ENCODE results near the gene ZDHHC22. TPM values are rescaled to one million over a fixed set of nuclear protein-coding genes. Genes with fewer than 3 reads are reported as not detected.

ZDHHC22 gene
- total and polyA plus RNA-seq, 8 donors = 0.08 to 0.18 TPM; not detected in 6

GRCh38 chr14:77084985-77085384, 56.6 kb downstream of the ZDHHC22 start:
- intact Hi-C loops (cut with DNase I; ENCODE audit: low total_unique reads) = no loop called here
- peaks cover 0 to 10% (median 5%) of the 10 kb centered on the region in 4 donors for H3K4me1 ChIP-seq
- TF ChIP-seq, protein P1, sequence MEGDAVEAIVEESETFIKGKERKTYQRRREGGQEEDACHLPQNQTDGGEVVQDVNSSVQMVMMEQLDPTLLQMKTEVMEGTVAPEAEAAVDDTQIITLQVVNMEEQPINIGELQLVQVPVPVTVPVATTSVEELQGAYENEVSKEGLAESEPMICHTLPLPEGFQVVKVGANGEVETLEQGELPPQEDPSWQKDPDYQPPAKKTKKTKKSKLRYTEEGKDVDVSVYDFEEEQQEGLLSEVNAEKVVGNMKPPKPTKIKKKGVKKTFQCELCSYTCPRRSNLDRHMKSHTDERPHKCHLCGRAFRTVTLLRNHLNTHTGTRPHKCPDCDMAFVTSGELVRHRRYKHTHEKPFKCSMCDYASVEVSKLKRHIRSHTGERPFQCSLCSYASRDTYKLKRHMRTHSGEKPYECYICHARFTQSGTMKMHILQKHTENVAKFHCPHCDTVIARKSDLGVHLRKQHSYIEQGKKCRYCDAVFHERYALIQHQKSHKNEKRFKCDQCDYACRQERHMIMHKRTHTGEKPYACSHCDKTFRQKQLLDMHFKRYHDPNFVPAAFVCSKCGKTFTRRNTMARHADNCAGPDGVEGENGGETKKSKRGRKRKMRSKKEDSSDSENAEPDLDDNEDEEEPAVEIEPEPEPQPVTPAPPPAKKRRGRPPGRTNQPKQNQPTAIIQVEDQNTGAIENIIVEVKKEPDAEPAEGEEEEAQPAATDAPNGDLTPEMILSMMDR (IDR thresholded peaks at IDR 0.05) = no peak
- TF ChIP-seq POLR2AphosphoS5 (IDR thresholded peaks at IDR 0.05) (no peak), EP300 (IDR thresholded peaks at IDR 0.05) (no peak), POLR2A (IDR thresholded peaks at IDR 0.05) (no peak)
- H3K36me3 ChIP-seq = no peaks in the 10 kb centered on the region
- H3K27ac ChIP-seq = no peak overlapping the region
- DNase-seq = no peak
- 54 to 74% (median 69%) methylated on average over 5 of the region's 5 CpGs for WGBS, 5 donors
- no peaks in the 10 kb centered on the region for H3K27me3 ChIP-seq
- no peak overlapping the region for H3K4me3 ChIP-seq
- H3K9me3 ChIP-seq = no peaks in the 10 kb centered on the region

- WGBS, 5 donors = 54 to 80% (median 63%) methylated on average over 3 of the region's 3 CpGs
- TF ChIP-seq POLR2AphosphoS5 (IDR thresholded peaks at IDR 0.05) (no peak), EP300 (IDR thresholded peaks at IDR 0.05) (no peak), POLR2A (IDR thresholded peaks at IDR 0.05) (no peak)
- TF ChIP-seq, protein P1 (IDR thresholded peaks at IDR 0.05) = no peak
- Histone ChIP-seq H3K4me1 (no peaks in the 10 kb centered on the region), H3K4me3 (no peak overlapping the region), H3K9me3 (no peaks in the 10 kb centered on the region), H3K36me3 (no peaks in the 10 kb centered on the region), H3K27ac (no peak overlapping the region), H3K27me3 (no peaks in the 10 kb centered on the region)
- DNase-seq = no peak
- intact Hi-C loops (cut with DNase I; ENCODE audit: low total_unique reads) = no loop called here
These were observed 58.5 kb downstream of the ZDHHC22 start for GRCh38 chr14:77083082-77083481.

GRCh38 chr14:77082356-77082755, 59.2 kb downstream of the ZDHHC22 start:
- WGBS, 5 donors = 79 to 91% (median 85%) methylated on average over 3 of the region's 3 CpGs
- no peaks in the 10 kb centered on the region for H3K4me1 ChIP-seq
- H3K4me3 ChIP-seq = no peak overlapping the region
- H3K36me3 ChIP-seq = no peaks in the 10 kb centered on the region
- intact Hi-C loops (cut with DNase I; ENCODE audit: low total_unique reads) = no loop called here
- TF ChIP-seq POLR2A (IDR thresholded peaks at IDR 0.05) = no peak
- TF ChIP-seq POLR2AphosphoS5 (IDR thresholded peaks at IDR 0.05) = no peak
- TF ChIP-seq, protein P1 (IDR thresholded peaks at IDR 0.05) = no peak
- TF ChIP-seq EP300 (IDR thresholded peaks at IDR 0.05) = no peak
- DNase-seq = no peak
- no peaks in the 10 kb centered on the region for H3K9me3 ChIP-seq
- no peaks in the 10 kb centered on the region for H3K27me3 ChIP-seq
- H3K27ac ChIP-seq = no peak overlapping the region

Other genes with a start within 250 kb of the ZDHHC22 start
- 10 to 100 TPM in 4 of 5 donors, 1 to 10 TPM in 1; 5.3 to 43.6 (median 28.4) TPM for gene IRF2BPL, start 113.1 kb downstream of the ZDHHC22 start, total RNA-seq
- gene IRF2BPL, start 113.1 kb downstream of the ZDHHC22 start, polyA plus RNA-seq = 10 to 100 TPM in 2 of 3 donors, 1 to 10 TPM in 1; 8.5 to 17.7 (median 10.5) TPM
- gene CIPC, start 43.5 kb downstream of the ZDHHC22 start, total RNA-seq = 10 to 100 TPM; 12.7 to 81.1 (median 32.2) TPM
- gene CIPC, start 43.5 kb downstream of the ZDHHC22 start, polyA plus RNA-seq = 10 to 100 TPM in 1 of 3 donors, 1 to 10 TPM in 2; 6.0 to 10.6 (median 6.1) TPM
- 1 to 10 TPM in 2 of 5 donors, under 1 TPM in 2, not detected in 1; 0.14 to 8.8 (median 2.7) TPM for gene TMEM63C, start 40.0 kb upstream of the ZDHHC22 start, total RNA-seq
- gene TMEM63C, start 40.0 kb upstream of the ZDHHC22 start, polyA plus RNA-seq = 1 to 10 TPM in 1 of 3 donors, under 1 TPM in 1, not detected in 1; 0.31 to 2.1 TPM
- 10 to 100 TPM in 1 of 5 donors, 1 to 10 TPM in 2, under 1 TPM in 1, not detected in 1; 0.18 to 47.2 (median 5.6) TPM for gene NGB, start 129.4 kb upstream of the ZDHHC22 start, total RNA-seq
- under 1 TPM in 1 of 3 donors, not detected in 2; 0.53 TPM for gene NGB, start 129.4 kb upstream of the ZDHHC22 start, polyA plus RNA-seq
- gene POMT2, start 179.1 kb upstream of the ZDHHC22 start, total RNA-seq = 10 to 100 TPM in 4 of 5 donors, 1 to 10 TPM in 1; 8.3 to 33.8 (median 17.9) TPM
- 10 to 100 TPM in 1 of 3 donors, 1 to 10 TPM in 2; 7.3 to 12.1 (median 8.3) TPM for gene POMT2, start 179.1 kb upstream of the ZDHHC22 start, polyA plus RNA-seq
- 10 to 100 TPM in 3 of 5 donors, 1 to 10 TPM in 2; 5.8 to 30.9 (median 10.7) TPM for gene GSTZ1, start 179.2 kb upstream of the ZDHHC22 start, total RNA-seq
- 10 to 100 TPM; 25.2 to 39.2 (median 28.6) TPM for gene GSTZ1, start 179.2 kb upstream of the ZDHHC22 start, polyA plus RNA-seq
- gene TMED8, start 235.3 kb upstream of the ZDHHC22 start, total RNA-seq = 10 to 100 TPM in 2 of 5 donors, 1 to 10 TPM in 3; 1.7 to 15.8 (median 9.1) TPM
- gene TMED8, start 235.3 kb upstream of the ZDHHC22 start, polyA plus RNA-seq = 1 to 10 TPM; 2.7 to 5.3 (median 4.3) TPM
- gene SAMD15, start 235.6 kb upstream of the ZDHHC22 start, total RNA-seq = 1 to 10 TPM in 1 of 5 donors, under 1 TPM in 2, not detected in 2; under 0.01 to 1.4 (median 0.73) TPM
- under 1 TPM; 0.10 to 0.87 (median 0.31) TPM for gene SAMD15, start 235.6 kb upstream of the ZDHHC22 start, polyA plus RNA-seq

Measured in stomach (tissue), 9 donors.